ENCODE results near the gene TSC2.
"Not testable (repeated sequence)": the region's sequence is repeated elsewhere in the genome, so short reads cannot be mapped to it uniquely, and the experiment has no call there.

GRCh38 chr16:2133797-2134196, 86.0 kb downstream of the TSC2 start:
- not testable (repeated sequence) for TF ChIP-seq PAX5 (IDR thresholded peaks at IDR 0.05; ENCODE audit: insufficient read depth, low read length, severe bottlenecking); TAF1 (IDR thresholded peaks at IDR 0.05; ENCODE audit: low read depth, low read length); POLR2AphosphoS5 (IDR thresholded peaks at IDR 0.05; ENCODE audit: low read depth, low read length); POLR2A (IDR thresholded peaks at IDR 0.05; ENCODE audit: low read depth, low read length); POU2F2 (IDR thresholded peaks at IDR 0.05; ENCODE audit: low read depth, low read length)
